ENCODE data around the gene NATD1.

Gene NATD1

GRCh38 chr17:21213638-21214014 is 39.6 kb downstream of the NATD1 start:
- Histone ChIP-seq H4K20me1 (ENCODE audit: insufficient read depth, low read length, poor library complexity, severe bottlenecking) (peaks cover 52% of the 10 kb centered on the region), H2AFZ (ENCODE audit: low read length) (peak overlapping the region; percentile 82), H3K36me3 (ENCODE audit: insufficient read depth, low read length) (peaks cover 8% of the 10 kb centered on the region; the same call in 1 of the 2 replicates)

GRCh38 chr17:21212826-21213637 is 40.2 kb downstream of the NATD1 start:
- Histone ChIP-seq H3K4me2 (ENCODE audit: low read depth, low read length, poor library complexity, severe bottlenecking) (peak overlapping the region; percentile 99), H2AFZ (ENCODE audit: low read length) (0 out of 2 replicates have a peak overlapping the region, but pooled peaks have one; percentile 82), H3K9me3 (ENCODE audit: insufficient read depth, low read depth, low read length) (no peaks in the 10 kb centered on the region), H3K36me3 (ENCODE audit: insufficient read depth, low read length) (peaks cover 12% of the 10 kb centered on the region; the same call in 1 of the 2 replicates), H3F3A (ENCODE audit: low read depth) (no peaks in the 10 kb centered on the region), H3K4me3 (ENCODE audit: low read length, poor library complexity, severe bottlenecking) (peak overlapping the region; percentile 93), H3K27me3 (ENCODE audit: insufficient read depth, low read length, poor library complexity, severe bottlenecking) (no peaks in the 10 kb centered on the region), H3K79me2 (ENCODE audit: insufficient read depth, low read length) (peaks cover 67% of the 10 kb centered on the region), H4K20me1 (ENCODE audit: insufficient read depth, low read length, poor library complexity, severe bottlenecking) (peaks cover 56% of the 10 kb centered on the region), H3K9ac (ENCODE audit: low read depth, low read length, poor library complexity, severe bottlenecking) (peak overlapping the region; percentile 96), H3K9me2 (replicated peaks; ENCODE audit: low read depth, low read length) (no peaks in the 10 kb centered on the region), H3K4me1 (ENCODE audit: insufficient read depth, low read length, poor library complexity, severe bottlenecking) (peaks cover 46% of the 10 kb centered on the region)
- no peak for TF ChIP-seq EZH2phosphoT487 (IDR thresholded peaks at IDR 0.05; ENCODE audit: borderline replicate concordance)
- TF ChIP-seq, protein P1, sequence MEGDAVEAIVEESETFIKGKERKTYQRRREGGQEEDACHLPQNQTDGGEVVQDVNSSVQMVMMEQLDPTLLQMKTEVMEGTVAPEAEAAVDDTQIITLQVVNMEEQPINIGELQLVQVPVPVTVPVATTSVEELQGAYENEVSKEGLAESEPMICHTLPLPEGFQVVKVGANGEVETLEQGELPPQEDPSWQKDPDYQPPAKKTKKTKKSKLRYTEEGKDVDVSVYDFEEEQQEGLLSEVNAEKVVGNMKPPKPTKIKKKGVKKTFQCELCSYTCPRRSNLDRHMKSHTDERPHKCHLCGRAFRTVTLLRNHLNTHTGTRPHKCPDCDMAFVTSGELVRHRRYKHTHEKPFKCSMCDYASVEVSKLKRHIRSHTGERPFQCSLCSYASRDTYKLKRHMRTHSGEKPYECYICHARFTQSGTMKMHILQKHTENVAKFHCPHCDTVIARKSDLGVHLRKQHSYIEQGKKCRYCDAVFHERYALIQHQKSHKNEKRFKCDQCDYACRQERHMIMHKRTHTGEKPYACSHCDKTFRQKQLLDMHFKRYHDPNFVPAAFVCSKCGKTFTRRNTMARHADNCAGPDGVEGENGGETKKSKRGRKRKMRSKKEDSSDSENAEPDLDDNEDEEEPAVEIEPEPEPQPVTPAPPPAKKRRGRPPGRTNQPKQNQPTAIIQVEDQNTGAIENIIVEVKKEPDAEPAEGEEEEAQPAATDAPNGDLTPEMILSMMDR (conservative IDR thresholded peaks at IDR 0.05; ENCODE audit: low read length): no peak

More at GRCh38 chr17:21213638-21214014, 39.6 kb downstream of the NATD1 start:
- Histone ChIP-seq H3F3A (ENCODE audit: low read depth) (no peaks in the 10 kb centered on the region), H3K4me1 (ENCODE audit: insufficient read depth, low read length, poor library complexity, severe bottlenecking) (peaks cover 46% of the 10 kb centered on the region), H3K9me3 (ENCODE audit: insufficient read depth, low read depth, low read length) (no peaks in the 10 kb centered on the region), H3K4me3 (ENCODE audit: low read length, poor library complexity, severe bottlenecking) (peak overlapping the region; percentile 93), H3K4me2 (ENCODE audit: low read depth, low read length, poor library complexity, severe bottlenecking) (peak overlapping the region; percentile 99), H3K9me2 (replicated peaks; ENCODE audit: low read depth, low read length) (no peaks in the 10 kb centered on the region), H3K9ac (ENCODE audit: low read depth, low read length, poor library complexity, severe bottlenecking) (peak overlapping the region; percentile 96), H3K27me3 (ENCODE audit: insufficient read depth, low read length, poor library complexity, severe bottlenecking) (no peaks in the 10 kb centered on the region), H3K79me2 (ENCODE audit: insufficient read depth, low read length) (peaks cover 61% of the 10 kb centered on the region)
- TF ChIP-seq, protein P1 (conservative IDR thresholded peaks at IDR 0.05; ENCODE audit: low read length): no peak
- TF ChIP-seq EZH2phosphoT487 (IDR thresholded peaks at IDR 0.05; ENCODE audit: borderline replicate concordance): no peak

DNA sequence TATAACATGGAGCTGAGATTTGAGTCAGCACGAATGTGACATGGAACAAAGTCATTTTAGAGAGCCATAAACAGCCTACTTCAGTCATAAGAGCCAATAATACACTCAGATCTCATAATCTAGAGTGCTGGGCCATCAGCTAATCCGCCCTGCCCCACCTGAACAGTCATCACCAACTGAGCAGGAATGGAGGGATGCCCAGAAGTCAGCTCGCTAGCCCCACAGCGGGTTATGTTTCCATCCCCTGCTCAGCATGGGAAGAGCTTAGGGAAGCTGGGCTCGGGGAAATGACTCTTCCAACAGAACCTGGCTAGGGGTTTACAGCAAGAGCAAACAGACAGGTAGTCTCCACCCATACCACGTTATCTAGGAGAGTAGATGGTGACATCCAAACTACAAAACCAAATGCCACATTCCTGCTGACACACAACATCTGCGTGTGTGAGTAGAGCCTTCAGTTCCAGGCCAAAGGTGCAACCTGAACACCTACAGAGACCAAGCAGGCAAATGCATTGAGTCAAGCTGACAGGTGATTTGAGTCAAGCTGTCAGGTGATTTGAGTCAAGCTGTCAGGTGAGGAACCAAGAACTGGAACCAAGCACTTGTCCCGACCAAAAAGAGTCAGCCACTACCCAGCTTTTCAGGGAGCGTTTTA is 41.3 kb downstream of the NATD1 start:
- Histone ChIP-seq H3K36me3 (ENCODE audit: insufficient read depth, low read length) (peaks cover 16% of the 10 kb centered on the region; the same call in 1 of the 2 replicates), H3K4me2 (ENCODE audit: low read depth, low read length, poor library complexity, severe bottlenecking) (peak overlapping the region; percentile 99), H3F3A (ENCODE audit: low read depth) (no peaks in the 10 kb centered on the region), H3K9me2 (replicated peaks; ENCODE audit: low read depth, low read length) (no peaks in the 10 kb centered on the region), H3K79me2 (ENCODE audit: insufficient read depth, low read length) (peaks cover 76% of the 10 kb centered on the region), H3K27me3 (ENCODE audit: insufficient read depth, low read length, poor library complexity, severe bottlenecking) (no peaks in the 10 kb centered on the region), H3K9ac (ENCODE audit: low read depth, low read length, poor library complexity, severe bottlenecking) (peak overlapping the region; percentile 96), H2AFZ (ENCODE audit: low read length) (no peak overlapping the region), H3K4me1 (ENCODE audit: insufficient read depth, low read length, poor library complexity, severe bottlenecking) (peaks cover 46% of the 10 kb centered on the region), H4K20me1 (ENCODE audit: insufficient read depth, low read length, poor library complexity, severe bottlenecking) (peaks cover 60% of the 10 kb centered on the region), H3K4me3 (ENCODE audit: low read length, poor library complexity, severe bottlenecking) (peak overlapping the region; percentile 93), H3K9me3 (ENCODE audit: insufficient read depth, low read depth, low read length) (no peaks in the 10 kb centered on the region)
- no peak for TF ChIP-seq EZH2phosphoT487 (IDR thresholded peaks at IDR 0.05; ENCODE audit: borderline replicate concordance)
- TF ChIP-seq, protein P1 (conservative IDR thresholded peaks at IDR 0.05; ENCODE audit: low read length): no peak
